Measurements from ENCODE around the gene APAF1.
A peak's percentile ranks its signal among the peaks of the same experiment; 100 is the strongest.

The APAF1 gene

DNA sequence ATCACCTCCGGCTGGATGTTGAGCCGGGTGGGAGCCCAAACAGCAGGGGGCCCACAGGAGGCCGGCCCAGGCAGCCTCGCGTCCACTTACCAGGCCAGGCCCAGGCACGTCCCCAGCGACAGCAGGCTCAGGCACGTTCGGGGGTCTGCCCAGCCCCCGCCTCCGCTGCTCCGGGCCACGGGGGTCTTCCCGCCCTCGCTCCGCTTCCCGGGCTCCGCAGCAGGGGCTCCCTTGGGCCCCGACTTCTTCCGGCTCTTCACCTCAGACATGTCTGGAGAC is 718 bp upstream of the APAF1 start:
- ChIA-PET CTCF (interaction anchor here (0.7 kb wide), 1 partner anchor 31 kb away, joined by 3 read pairs; no protein-coding TSS in a partner anchor), POLR2A (ENCODE audit: low non-redundant PET) (no interaction called here)
- DNase-seq (ENCODE audit: low spot score) = no peak
- H3K27ac ChIP-seq = peak overlapping the region; percentile 100
- TF ChIP-seq, protein P1, sequence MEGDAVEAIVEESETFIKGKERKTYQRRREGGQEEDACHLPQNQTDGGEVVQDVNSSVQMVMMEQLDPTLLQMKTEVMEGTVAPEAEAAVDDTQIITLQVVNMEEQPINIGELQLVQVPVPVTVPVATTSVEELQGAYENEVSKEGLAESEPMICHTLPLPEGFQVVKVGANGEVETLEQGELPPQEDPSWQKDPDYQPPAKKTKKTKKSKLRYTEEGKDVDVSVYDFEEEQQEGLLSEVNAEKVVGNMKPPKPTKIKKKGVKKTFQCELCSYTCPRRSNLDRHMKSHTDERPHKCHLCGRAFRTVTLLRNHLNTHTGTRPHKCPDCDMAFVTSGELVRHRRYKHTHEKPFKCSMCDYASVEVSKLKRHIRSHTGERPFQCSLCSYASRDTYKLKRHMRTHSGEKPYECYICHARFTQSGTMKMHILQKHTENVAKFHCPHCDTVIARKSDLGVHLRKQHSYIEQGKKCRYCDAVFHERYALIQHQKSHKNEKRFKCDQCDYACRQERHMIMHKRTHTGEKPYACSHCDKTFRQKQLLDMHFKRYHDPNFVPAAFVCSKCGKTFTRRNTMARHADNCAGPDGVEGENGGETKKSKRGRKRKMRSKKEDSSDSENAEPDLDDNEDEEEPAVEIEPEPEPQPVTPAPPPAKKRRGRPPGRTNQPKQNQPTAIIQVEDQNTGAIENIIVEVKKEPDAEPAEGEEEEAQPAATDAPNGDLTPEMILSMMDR (conservative IDR thresholded peaks at IDR 0.05; ENCODE audit: low read depth) = 0 out of 2 replicates have a peak, but pooled peaks have one; percentile 22

DNA sequence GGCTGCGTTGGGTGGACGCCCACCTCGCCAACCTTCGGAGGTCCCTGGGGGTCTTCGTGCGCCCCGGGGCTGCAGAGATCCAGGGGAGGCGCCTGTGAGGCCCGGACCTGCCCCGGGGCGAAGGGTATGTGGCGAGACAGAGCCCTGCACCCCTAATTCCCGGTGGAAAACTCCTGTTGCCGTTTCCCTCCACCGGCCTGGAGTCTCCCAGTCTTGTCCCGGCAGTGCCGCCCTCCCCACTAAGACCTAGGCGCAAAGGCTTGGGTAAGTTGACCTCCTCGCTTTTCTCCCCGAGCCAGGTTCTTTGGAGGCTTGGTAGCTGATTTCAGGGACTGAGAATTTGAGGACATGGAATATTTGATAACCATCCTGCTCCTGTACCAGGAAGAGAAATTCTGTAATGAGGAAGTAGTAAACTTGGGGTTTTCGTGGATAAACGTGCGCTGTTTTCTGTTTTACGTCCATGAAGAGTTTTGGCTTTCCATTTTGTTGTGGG is 530 bp downstream of the APAF1 start:
- ChIA-PET CTCF (interaction anchor here (1.0 to 1.3 kb wide), 2 partner anchors 8 to 78 kb away, joined by 3 read pairs; no protein-coding TSS in a partner anchor), POLR2A (ENCODE audit: low non-redundant PET) (no interaction called here)
- peak overlapping the region; percentile 100 for H3K27ac ChIP-seq
- DNase-seq (ENCODE audit: low spot score) = peak; percentile 24
- TF ChIP-seq, protein P1 (conservative IDR thresholded peaks at IDR 0.05; ENCODE audit: low read depth) = no peak

DNA sequence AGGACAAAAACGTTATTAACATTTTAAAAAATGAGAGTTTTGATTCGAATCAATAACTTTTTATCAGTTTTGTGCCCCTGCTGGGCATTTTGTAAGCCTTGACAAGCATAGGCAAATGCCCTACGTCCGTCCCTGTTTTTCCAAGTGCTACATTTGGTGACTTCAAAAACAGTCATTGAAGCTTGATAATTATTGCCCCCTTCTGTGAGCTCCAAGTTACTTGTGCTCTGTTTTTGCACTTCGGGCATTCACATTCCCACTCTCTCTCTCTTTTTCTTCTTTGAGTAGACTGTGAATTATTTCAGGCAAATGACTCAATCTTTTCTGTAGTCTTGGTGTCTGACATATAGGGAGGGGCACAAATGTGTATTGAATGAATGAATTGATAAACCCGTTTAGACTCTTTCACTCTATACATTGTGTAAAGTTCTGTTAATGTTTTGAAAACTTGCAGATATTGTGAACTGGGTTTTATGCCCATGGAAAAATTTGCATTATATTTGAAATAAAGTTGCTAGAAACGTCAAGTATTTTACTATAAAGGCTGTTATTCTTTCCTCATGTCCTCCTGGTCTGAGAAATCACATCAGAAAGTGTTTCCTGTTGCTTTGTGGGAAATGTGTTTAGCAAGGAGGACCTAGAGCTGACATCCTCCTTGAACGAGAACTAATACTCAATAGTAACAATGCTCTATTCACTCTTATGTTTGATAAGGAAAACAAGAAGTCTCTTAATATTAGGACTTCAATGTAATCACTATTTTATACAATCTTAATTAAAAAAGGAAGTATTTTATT is 1.4 kb downstream of the APAF1 start:
- ChIA-PET CTCF (interaction anchor here (0.5 to 1.3 kb wide), 3 partner anchors 7 to 84 kb away, joined by 3 to 4 read pairs (median 3); no protein-coding TSS in a partner anchor), POLR2A (ENCODE audit: low non-redundant PET) (no interaction called here)
- H3K27ac ChIP-seq = no peak overlapping the region
- DNase-seq (ENCODE audit: low spot score) = no peak
- TF ChIP-seq, protein P1 (conservative IDR thresholded peaks at IDR 0.05; ENCODE audit: low read depth) = no peak

DNA sequence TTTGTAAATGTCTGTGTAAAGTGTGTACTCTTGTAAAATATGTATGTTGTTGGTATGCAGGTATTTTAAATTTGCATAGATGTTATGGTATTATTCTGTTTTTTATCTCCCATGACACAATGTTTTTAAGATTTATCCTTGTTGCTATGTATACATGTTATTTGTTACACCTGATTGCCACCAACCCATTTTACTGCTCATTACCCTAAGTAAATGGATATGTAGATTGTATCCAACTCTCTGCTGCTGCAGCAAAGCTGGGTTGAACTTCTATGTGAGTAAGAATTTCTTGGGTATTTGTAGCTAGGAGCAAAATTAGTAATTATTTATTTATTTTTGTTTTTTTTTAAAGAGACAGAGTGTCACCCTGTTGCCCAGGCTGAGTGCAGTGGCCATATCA is 6.2 kb downstream of the APAF1 start:
- POLR2A ChIA-PET (ENCODE audit: low non-redundant PET) = no interaction called here
- DNase-seq (ENCODE audit: low spot score) = no peak
- TF ChIP-seq, protein P1 (conservative IDR thresholded peaks at IDR 0.05; ENCODE audit: low read depth) = no peak
- CTCF ChIA-PET = interaction anchor here (0.9 kb wide), 1 partner anchor 85 kb away, joined by 3 read pairs; no protein-coding TSS in a partner anchor
- no peak overlapping the region; the same call in 1 of the 2 replicates for H3K27ac ChIP-seq

DNA sequence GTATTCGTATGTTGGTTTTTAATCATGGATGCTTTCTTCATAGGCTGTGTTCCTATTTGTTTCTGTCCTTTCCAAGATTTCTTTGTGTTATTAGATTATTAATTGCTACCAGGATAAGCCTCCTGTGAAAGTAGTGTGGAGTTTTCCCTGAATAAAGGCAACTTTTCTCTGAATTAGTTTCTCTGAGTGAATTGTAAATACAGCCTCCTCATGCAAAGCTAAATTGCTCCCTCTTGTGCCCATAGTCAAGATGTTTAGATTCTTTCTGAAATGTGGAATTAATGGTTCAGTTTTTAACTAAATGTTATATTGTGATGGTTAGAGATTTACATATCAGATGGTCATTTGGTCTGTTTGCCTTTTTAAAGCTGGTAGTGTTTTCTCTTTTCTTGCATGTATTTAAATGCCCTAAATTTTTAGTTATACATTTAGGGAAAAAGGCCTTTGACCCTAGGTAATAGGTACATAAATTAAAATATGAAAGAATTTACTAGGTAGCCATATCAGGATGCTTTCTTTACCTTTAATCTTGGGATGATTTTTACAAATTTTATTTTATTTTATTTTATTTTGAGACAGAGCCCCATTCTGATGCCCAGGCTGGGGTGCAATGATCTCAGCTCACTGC is 8.9 kb downstream of the APAF1 start:
- peak; percentile 39 for DNase-seq (ENCODE audit: low spot score)
- TF ChIP-seq, protein P1 (conservative IDR thresholded peaks at IDR 0.05; ENCODE audit: low read depth) = peak; percentile 70
- POLR2A ChIA-PET (ENCODE audit: low non-redundant PET) = no interaction called here
- CTCF ChIA-PET = interaction anchor here (0.5 to 1.1 kb wide), 7 partner anchors 8 to 318 kb away, joined by 3 to 5 read pairs (median 3); no protein-coding TSS in a partner anchor
- no peak overlapping the region for H3K27ac ChIP-seq

DNA sequence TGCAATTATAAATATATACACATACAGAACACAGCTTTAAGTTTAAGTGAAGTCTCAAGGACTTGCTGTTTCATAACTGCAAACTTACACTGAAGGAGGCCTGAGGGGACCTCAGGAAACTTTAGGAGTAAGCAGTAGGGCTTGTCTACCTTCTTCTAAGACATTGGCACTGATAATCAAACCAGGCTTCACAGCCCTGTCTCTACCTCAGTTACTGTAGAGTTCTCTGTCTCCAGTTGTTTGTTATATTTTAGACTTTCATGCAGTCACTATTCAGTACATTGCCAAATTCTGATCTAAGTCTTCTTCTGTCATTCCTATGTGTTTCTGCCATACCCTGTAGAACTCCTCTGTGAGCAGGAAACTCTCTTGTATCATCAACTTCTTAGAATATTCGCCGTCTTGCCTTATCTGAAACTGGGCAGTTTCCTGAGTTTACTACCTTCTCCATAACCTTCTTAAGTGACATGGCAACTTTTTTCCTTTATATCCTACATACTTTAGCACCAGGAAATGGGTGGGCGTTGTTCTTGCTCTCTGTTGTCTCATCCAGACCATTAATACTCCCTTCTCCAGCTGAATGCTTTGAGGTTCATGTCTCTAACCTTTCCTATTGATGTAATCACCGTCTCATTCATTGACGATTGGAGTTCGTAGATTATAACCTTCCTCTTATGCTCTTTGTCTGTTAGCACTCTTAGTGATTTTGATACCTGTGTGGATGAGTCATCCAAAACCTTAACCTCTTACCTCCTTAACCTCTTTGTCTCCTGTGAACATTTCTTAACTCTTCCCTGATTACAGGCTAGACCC is 11.4 kb downstream of the APAF1 start:
- TF ChIP-seq, protein P1 (conservative IDR thresholded peaks at IDR 0.05; ENCODE audit: low read depth) = no peak
- DNase-seq (ENCODE audit: low spot score) = no peak
- ChIA-PET CTCF (no interaction called here), POLR2A (ENCODE audit: low non-redundant PET) (no interaction called here)
- H3K27ac ChIP-seq = no peak overlapping the region

All from RWPE1 (cell line).